DMS53 treated with DMSO at 0.1 percent for 48 hours (cell line): Measurements from ENCODE around the gene USF3.

ENCODE experiments used
- DNase-seq: peaks from one replicate; lab custom pipeline; 2025; ENCODE audit not compliant: unreplicated experiment; lab: John Stamatoyannopoulos, UW

The USF3 gene

GRCh38 chr3:113615976-113616375 is 80.5 kb downstream of the USF3 start:
- no peak for DNase-seq

DNA sequence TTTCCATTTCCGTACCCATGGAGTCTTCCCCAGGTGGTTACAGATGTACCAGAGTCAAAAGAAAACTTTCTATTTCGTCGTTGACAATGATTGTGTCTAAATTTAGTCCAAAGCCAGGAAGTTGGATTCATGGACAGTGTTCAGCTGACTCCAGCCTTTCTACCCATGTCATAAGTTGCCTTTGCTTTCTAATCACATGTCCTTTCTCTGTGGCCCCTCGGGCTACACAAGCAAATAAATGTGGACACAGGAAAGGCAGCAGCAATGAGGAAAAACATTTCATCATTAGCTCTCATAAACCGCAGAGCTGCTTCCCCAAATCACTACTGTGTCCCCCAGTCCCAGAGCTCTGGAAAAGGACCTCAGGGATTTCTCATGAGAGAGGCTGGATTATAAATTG is 82.0 kb downstream of the USF3 start:
- DNase-seq, result no peak

GRCh38 chr3:113607219-113607596 is 89.2 kb downstream of the USF3 start:
- DNase-seq, result no peak

- no peak for DNase-seq
These were observed 89.8 kb downstream of the USF3 start for GRCh38 chr3:113606539-113607218.

DNA sequence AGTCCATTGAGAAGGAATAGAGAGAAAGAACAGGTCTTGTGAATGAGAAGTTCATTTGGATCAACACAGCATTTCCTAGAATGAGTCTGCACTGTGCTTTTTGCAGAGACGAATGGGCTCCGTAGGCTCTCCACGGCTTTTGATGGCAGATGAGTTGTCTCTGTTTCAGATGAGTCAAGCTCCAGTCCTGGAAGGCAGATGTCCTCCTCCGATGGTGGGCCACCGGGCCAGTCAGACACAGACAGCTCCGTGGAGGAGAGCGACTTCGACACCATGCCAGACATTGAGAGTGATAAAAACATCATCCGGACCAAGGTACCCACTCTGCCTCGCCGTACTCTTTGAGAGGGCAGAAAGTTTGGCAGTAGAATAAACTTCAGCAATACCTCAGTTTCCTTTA is 93.6 kb downstream of the USF3 start:
- DNase-seq, result no peak

GRCh38 chr3:113602256-113602655 is 94.2 kb downstream of the USF3 start:
- no peak for DNase-seq

GRCh38 chr3:113601240-113601639 is 95.2 kb downstream of the USF3 start:
- no peak for DNase-seq

- no peak for DNase-seq
These were observed 95.8 kb downstream of the USF3 start for GRCh38 chr3:113600418-113601182.
